ENCODE results near the gene R3HCC1L. TPM values are rescaled to one million over a fixed set of nuclear protein-coding genes. Genes with fewer than 3 reads are reported as not detected.

The R3HCC1L gene
- total RNA-seq, 1 experiment from 2014 or later, result 16.2 TPM

- Histone ChIP-seq H3K4me1 (ENCODE audit: insufficient read depth, low read length, poor library complexity, severe bottlenecking) (no peaks in the 10 kb centered on the region), H3K27ac (ENCODE audit: low read depth, low read length, poor library complexity, severe bottlenecking) (no peak overlapping the region), H3K27me3 (replicated peaks; ENCODE audit: insufficient read depth, low read depth, low read length, poor library complexity) (peaks cover 8% of the 10 kb centered on the region), H3K9me3 (ENCODE audit: low read depth, low read length, poor library complexity, severe bottlenecking) (no peaks in the 10 kb centered on the region), H3K4me3 (ENCODE audit: low read depth, low read length, poor library complexity, severe bottlenecking) (no peak overlapping the region), H3K36me3 (ENCODE audit: insufficient read depth, low read length, poor library complexity, severe bottlenecking) (no peaks in the 10 kb centered on the region)
- TF ChIP-seq CTCF (conservative IDR thresholded peaks at IDR 0.05; ENCODE audit: low read depth, low read length) (no peak), EZH2 (IDR thresholded peaks at IDR 0.05; ENCODE audit: borderline replicate concordance, low read depth, low read length, poor library complexity, severe bottlenecking) (no peak)
- BruUV-seq (replicated peaks), result no TSS peak
- POLR2A ChIA-PET (ENCODE audit: low non-redundant PET), result no interaction called here
- intact Hi-C loops (cut with micrococcal nuclease; ENCODE audit: unreplicated experiment), result no loop called here
- CTCF ChIA-PET, result no interaction called here
- no peak for DNase-seq (ENCODE audit: low spot score)
Measured at GRCh38 chr10:98274562-98274961, 140.1 kb downstream of the R3HCC1L start.

- intact Hi-C loops (cut with micrococcal nuclease; ENCODE audit: unreplicated experiment), result no loop called here
- no TSS peak for BruUV-seq (replicated peaks)
- no peaks in the 10 kb centered on the region for H3K36me3 ChIP-seq (ENCODE audit: insufficient read depth, low read length, poor library complexity, severe bottlenecking)
- H3K27me3 ChIP-seq (replicated peaks; ENCODE audit: insufficient read depth, low read depth, low read length, poor library complexity), result peaks cover 14% of the 10 kb centered on the region
- no peaks in the 10 kb centered on the region for H3K4me1 ChIP-seq (ENCODE audit: insufficient read depth, low read length, poor library complexity, severe bottlenecking)
- CTCF ChIA-PET, result no interaction called here
- POLR2A ChIA-PET (ENCODE audit: low non-redundant PET), result no interaction called here
- TF ChIP-seq CTCF (conservative IDR thresholded peaks at IDR 0.05; ENCODE audit: low read depth, low read length) (no peak), EZH2 (IDR thresholded peaks at IDR 0.05; ENCODE audit: borderline replicate concordance, low read depth, low read length, poor library complexity, severe bottlenecking) (no peak)
- peaks cover 5% of the 10 kb centered on the region for H3K9me3 ChIP-seq (ENCODE audit: low read depth, low read length, poor library complexity, severe bottlenecking)
- no peak for DNase-seq (ENCODE audit: low spot score)
- H3K4me3 ChIP-seq (ENCODE audit: low read depth, low read length, poor library complexity, severe bottlenecking), result no peak overlapping the region
- no peak overlapping the region for H3K27ac ChIP-seq (ENCODE audit: low read depth, low read length, poor library complexity, severe bottlenecking)
Measured at GRCh38 chr10:98276311-98276710, 141.9 kb downstream of the R3HCC1L start.

DNA sequence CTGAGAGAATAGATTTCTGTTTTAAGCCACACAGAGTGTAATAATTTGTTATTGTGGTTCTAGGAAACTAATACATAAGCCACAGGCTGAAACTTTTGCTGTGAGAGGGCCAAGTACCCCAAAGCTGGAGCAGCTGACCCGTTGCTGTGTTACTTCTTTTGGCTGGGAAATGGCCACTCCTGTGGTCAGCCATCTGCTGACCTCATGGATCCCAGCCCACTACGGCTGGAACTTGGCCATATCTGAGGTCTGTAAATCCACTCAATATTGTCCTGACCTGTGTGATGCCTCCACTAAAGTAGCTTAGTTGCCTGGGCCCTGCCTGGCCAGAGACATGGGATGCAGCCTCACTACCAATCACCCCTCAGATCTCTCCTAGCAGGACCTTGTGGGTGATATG is 151.0 kb downstream of the R3HCC1L start:
- Histone ChIP-seq H3K9me3 (ENCODE audit: low read depth, low read length, poor library complexity, severe bottlenecking) (peaks cover 5% of the 10 kb centered on the region), H3K4me1 (ENCODE audit: insufficient read depth, low read length, poor library complexity, severe bottlenecking) (no peaks in the 10 kb centered on the region), H3K27me3 (replicated peaks; ENCODE audit: insufficient read depth, low read depth, low read length, poor library complexity) (peaks cover 48% of the 10 kb centered on the region), H3K4me3 (ENCODE audit: low read depth, low read length, poor library complexity, severe bottlenecking) (no peak overlapping the region), H3K27ac (ENCODE audit: low read depth, low read length, poor library complexity, severe bottlenecking) (no peak overlapping the region), H3K36me3 (ENCODE audit: insufficient read depth, low read length, poor library complexity, severe bottlenecking) (no peaks in the 10 kb centered on the region)
- no TSS peak for BruUV-seq (replicated peaks)
- ChIA-PET CTCF (no interaction called here), POLR2A (ENCODE audit: low non-redundant PET) (no interaction called here)
- no peak for TF ChIP-seq CTCF (conservative IDR thresholded peaks at IDR 0.05; ENCODE audit: low read depth, low read length)
- no peak for TF ChIP-seq EZH2 (IDR thresholded peaks at IDR 0.05; ENCODE audit: borderline replicate concordance, low read depth, low read length, poor library complexity, severe bottlenecking)
- DNase-seq (ENCODE audit: low spot score), result no peak
- intact Hi-C loops (cut with micrococcal nuclease; ENCODE audit: unreplicated experiment), result no loop called here

Data from A673 (cell line).